Brain microvascular endothelial cell (primary cell): Measurements from ENCODE around the gene PWWP3B.
"Not testable (repeated sequence)": the region's sequence is repeated elsewhere in the genome, so short reads cannot be mapped to it uniquely, and the experiment has no call there.

Source experiments
- DNase-seq: peaks from one replicate; pipeline ENCODE4 v3.0.0-alpha.2; 2020
- H3K27ac ChIP-seq: fragments of 250-450 bp; sonication (Bioruptor Pico); 2 replicates; pipeline ENCODE4 v1.5.1; 2020; ENCODE audit warnings: mild to moderate bottlenecking, moderate library complexity
- H3K27me3 ChIP-seq: fragments of 250-450 bp; sonication (Bioruptor Pico); replicated peaks from 2 replicates; pipeline ENCODE4 v1.5.1; 2020; ENCODE audit warnings: mild to moderate bottlenecking
- H3K36me3 ChIP-seq: fragments of 250-450 bp; sonication (Bioruptor Pico); replicated peaks from 2 replicates; pipeline ENCODE4 v1.5.1; 2020; ENCODE audit warnings: mild to moderate bottlenecking
- H3K4me3 ChIP-seq: 2 replicates; pipeline ENCODE4 v1.5.1; 2011; ENCODE audit warnings: low read depth, mild to moderate bottlenecking, control low read depth, low read length, moderate library complexity
- CTCF ChIP-seq: IDR thresholded peaks from 2 replicates; pipeline ENCODE4 v1.5.1; 2011; ENCODE audit warnings: low read depth, mild to moderate bottlenecking, moderate library complexity, low read length, control low read depth, inconsistent platforms; ENCODE audit errors: missing control alignments
- in situ Hi-C: cut with HindIII; loops from 2 replicates; pipeline ENCODE4 v1.10.0; 2017; ENCODE audit warnings: low sequenced_read_pairs, low pct_ligation_motif_present

PWWP3B gene

GRCh38 chrX:106170318-106170717 lies 2.2 kb downstream of the PWWP3B start:
- no peak overlapping the region for H3K27ac ChIP-seq
- in situ Hi-C loops = no loop called here
- H3K4me3 ChIP-seq = no peak overlapping the region
- peak; percentile 33 for DNase-seq
- H3K36me3 ChIP-seq = no peaks in the 10 kb centered on the region
- no peaks in the 10 kb centered on the region for H3K27me3 ChIP-seq
- peak; percentile 65 for TF ChIP-seq CTCF

- TF ChIP-seq CTCF = no peak
- Histone ChIP-seq H3K36me3 (no peaks in the 10 kb centered on the region), H3K27ac (no peak overlapping the region), H3K4me3 (no peak overlapping the region), H3K27me3 (no peaks in the 10 kb centered on the region)
- DNase-seq = no peak
- in situ Hi-C loops = no loop called here
These were observed 3.3 kb downstream of the PWWP3B start for GRCh38 chrX:106171293-106171820.

DNA sequence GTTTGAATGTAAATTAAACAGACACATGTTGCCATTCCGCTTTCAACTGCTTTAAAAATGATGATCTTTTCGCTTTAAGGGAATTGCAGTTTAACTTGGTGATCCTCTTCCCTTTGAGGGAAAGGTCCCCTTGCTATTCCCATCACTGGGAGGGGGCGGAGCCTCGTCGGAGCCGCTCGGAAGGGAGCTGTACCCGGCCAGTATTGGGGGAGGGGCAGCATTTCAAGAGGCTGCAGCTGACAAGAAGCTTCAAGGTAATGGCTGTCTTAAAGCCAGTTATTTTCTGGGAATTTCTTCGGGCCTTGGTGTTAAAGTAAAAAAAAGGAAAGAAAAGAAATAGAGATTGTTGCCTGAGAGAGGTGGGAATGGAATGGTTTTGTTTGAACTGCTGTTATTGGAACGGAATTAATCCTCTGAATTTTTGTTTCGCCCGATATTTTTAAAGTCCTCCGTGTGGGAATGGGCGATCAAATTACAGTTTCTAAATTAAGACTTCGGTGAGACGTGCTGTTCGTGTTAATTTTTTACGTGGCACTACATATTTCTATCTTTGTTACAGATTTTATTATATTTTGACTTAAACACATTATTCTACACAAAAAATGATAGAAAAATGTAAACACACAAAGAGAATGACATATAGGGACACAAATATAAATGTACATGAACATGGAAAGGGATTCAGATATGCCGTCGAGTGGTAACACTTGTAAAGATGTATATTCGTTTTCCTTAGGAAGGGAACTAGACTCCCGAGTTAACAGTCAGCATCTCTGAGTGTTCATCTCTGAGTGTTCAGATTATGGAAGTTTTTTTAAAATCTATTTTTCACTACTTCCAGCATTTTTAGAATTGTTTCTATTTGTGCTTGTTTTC lies 9.2 kb downstream of the PWWP3B start:
- TF ChIP-seq CTCF = no peak
- peak; percentile 61 for DNase-seq
- H3K4me3 ChIP-seq = peak overlapping the region; percentile 47
- H3K27me3 ChIP-seq = no peaks in the 10 kb centered on the region
- peak overlapping the region; percentile 18 for H3K27ac ChIP-seq
- in situ Hi-C loops = no loop called here
- no peaks in the 10 kb centered on the region for H3K36me3 ChIP-seq

DNA sequence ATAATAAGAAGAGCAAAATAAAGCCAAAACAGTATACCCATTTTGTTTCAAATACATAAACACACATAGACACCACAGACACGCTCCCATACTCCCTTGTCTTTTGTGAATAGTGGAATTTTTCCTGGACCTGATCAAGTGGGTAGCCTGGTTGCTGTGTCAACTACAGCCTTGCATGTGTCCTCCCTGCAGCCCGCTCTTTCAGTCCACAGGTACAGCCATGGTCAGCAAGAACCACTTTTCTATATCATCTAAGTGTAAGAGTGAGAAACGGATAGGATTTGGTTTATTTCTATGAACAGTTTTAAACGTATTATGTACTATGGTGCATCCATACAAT lies 9.8 kb downstream of the PWWP3B start:
- H3K27ac ChIP-seq = no peak overlapping the region
- no peak overlapping the region for H3K4me3 ChIP-seq
- in situ Hi-C loops = no loop called here
- TF ChIP-seq CTCF = no peak
- no peak for DNase-seq
- no peaks in the 10 kb centered on the region for H3K27me3 ChIP-seq
- no peaks in the 10 kb centered on the region for H3K36me3 ChIP-seq

- H3K27ac ChIP-seq = no peak overlapping the region
- H3K27me3 ChIP-seq = no peaks in the 10 kb centered on the region
- H3K4me3 ChIP-seq = no peak overlapping the region
- no peaks in the 10 kb centered on the region for H3K36me3 ChIP-seq
- DNase-seq = no peak
- in situ Hi-C loops = no loop called here
- TF ChIP-seq CTCF = peak; percentile 16
These were observed 10.7 kb downstream of the PWWP3B start for GRCh38 chrX:106178826-106179225.

GRCh38 chrX:106183685-106184084 lies 15.6 kb downstream of the PWWP3B start:
- H3K4me3 ChIP-seq, H3K27ac ChIP-seq, in situ Hi-C loops, DNase-seq, H3K27me3 ChIP-seq, H3K36me3 ChIP-seq: not testable (repeated sequence)
